Measurements from ENCODE around the gene CIAO3.
"Not testable (repeated sequence)": the region's sequence is repeated elsewhere in the genome, so short reads cannot be mapped to it uniquely, and the experiment has no call there.

DNA sequence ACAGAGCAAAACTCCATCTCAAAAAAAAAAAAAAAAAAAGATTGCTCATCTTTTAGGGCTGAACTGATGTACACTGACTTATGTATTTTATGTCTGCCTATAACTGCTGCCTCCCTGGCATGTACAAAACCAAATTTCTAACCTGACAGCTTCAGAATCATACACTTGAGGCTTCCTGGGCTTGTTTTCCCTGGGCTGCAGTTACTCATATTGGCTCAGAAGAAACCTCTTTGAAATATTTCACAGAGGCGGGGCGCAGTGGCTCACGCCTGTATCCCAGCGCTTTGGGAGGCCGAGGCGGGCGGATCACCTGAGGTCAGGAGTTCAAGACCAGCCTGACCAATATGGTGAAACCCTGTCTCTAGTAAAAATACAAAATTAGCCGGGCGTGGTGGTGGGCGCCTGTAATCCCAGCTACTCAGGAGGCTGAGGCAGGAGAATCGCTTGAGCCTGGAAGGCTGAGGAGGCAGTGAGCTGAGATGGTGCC lies 13.4 kb upstream of the CIAO3 start:
- TF ChIP-seq, protein P1, sequence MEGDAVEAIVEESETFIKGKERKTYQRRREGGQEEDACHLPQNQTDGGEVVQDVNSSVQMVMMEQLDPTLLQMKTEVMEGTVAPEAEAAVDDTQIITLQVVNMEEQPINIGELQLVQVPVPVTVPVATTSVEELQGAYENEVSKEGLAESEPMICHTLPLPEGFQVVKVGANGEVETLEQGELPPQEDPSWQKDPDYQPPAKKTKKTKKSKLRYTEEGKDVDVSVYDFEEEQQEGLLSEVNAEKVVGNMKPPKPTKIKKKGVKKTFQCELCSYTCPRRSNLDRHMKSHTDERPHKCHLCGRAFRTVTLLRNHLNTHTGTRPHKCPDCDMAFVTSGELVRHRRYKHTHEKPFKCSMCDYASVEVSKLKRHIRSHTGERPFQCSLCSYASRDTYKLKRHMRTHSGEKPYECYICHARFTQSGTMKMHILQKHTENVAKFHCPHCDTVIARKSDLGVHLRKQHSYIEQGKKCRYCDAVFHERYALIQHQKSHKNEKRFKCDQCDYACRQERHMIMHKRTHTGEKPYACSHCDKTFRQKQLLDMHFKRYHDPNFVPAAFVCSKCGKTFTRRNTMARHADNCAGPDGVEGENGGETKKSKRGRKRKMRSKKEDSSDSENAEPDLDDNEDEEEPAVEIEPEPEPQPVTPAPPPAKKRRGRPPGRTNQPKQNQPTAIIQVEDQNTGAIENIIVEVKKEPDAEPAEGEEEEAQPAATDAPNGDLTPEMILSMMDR (IDR thresholded peaks at IDR 0.05) = not testable (repeated sequence)
- TF ChIP-seq ZFX (IDR thresholded peaks at IDR 0.05; ENCODE audit: borderline replicate concordance) = not testable (repeated sequence)

Data from 22Rv1 (cell line).